GM12891 (cell line): ENCODE data around the gene DUSP7.

ENCODE experiments used
- DNase-seq: peaks from one replicate; pipeline ENCODE4 v3.0.0; 2011; ENCODE audit warnings: low spot score; ENCODE audit not compliant: insufficient read length
- FAIRE-seq: peaks from 2 replicates; lab custom pipeline; 2011; peaks lifted over from hg19 to GRCh38; lab: Jason Lieb, UNC
- PAX5 ChIP-seq: IDR thresholded peaks from 2 replicates; pipeline ENCODE4 v1.6.1; 2011; ENCODE audit warnings: low read length, moderate library complexity, mild to moderate bottlenecking; ENCODE audit not compliant: insufficient read depth, severe bottlenecking
- POLR2A ChIP-seq: IDR thresholded peaks from 2 replicates; pipeline ENCODE4 v1.6.1; 2011; ENCODE audit warnings: low read depth, low read length, control low read depth
- POLR2AphosphoS5 ChIP-seq: IDR thresholded peaks from 2 replicates; pipeline ENCODE4 v1.6.1; 2011; ENCODE audit warnings: low read depth, low read length, control low read depth
- POU2F2 ChIP-seq: IDR thresholded peaks from 2 replicates; pipeline ENCODE4 v1.6.1; 2011; ENCODE audit warnings: low read depth, mild to moderate bottlenecking, control low read depth, low read length, moderate library complexity
- SPI1 ChIP-seq: IDR thresholded peaks from 2 replicates; pipeline ENCODE4 v1.6.1; 2011; ENCODE audit warnings: low read depth, low read length, control low read depth
- TAF1 ChIP-seq: IDR thresholded peaks from 2 replicates; pipeline ENCODE4 v1.6.1; 2011; ENCODE audit warnings: low read depth, low read length, control low read depth

Gene DUSP7

DNA sequence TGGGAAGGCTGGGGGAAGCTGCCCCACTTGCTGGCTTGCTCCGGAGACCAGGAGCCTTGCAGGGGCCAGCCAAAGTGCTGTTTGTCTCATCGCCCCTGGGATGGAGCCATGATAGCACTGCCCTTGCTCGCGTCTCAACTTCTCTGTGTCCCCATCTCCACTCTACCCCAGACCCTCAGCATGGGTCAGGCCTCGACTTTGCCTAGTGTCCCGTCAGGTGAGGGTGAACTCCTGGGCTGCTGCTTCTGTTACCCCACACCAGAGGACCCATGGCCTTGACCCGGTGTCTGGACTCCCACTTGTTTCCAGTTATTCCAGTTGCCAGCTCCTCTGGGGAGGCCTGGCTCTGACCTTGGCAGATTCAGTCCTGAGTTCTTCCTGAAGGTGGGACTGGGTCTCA lies 36.5 kb upstream of the DUSP7 start:
- no peak for DNase-seq
- no peak for TF ChIP-seq POLR2AphosphoS5
- no peak for TF ChIP-seq PAX5
- TF ChIP-seq POLR2A = no peak
- no peak for TF ChIP-seq SPI1
- no peak for TF ChIP-seq POU2F2
- TF ChIP-seq TAF1 = no peak
- no peak for FAIRE-seq

DNA sequence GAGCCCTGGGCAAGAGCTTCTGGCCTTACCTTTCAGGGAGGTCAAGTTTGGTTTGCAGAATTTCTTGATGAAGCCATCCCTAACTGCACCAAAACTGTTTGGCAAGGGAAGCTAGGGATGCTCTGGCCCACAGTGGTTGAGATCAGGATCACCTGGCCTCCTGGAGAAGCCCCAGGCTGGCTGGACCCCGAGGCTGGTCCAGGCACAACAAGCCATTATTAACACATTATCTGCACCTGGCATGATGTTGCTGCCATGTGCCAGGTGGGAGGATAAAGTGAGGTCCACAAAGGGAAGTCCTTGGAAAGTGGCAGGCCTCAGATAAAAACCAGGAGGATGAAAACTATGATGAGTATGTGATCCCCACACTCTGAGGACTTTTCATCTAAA lies 35.9 kb upstream of the DUSP7 start:
- DNase-seq = no peak
- TF ChIP-seq PAX5 (no peak), POLR2AphosphoS5 (no peak), SPI1 (no peak), POU2F2 (no peak), POLR2A (no peak), TAF1 (no peak)
- no peak for FAIRE-seq

DNA sequence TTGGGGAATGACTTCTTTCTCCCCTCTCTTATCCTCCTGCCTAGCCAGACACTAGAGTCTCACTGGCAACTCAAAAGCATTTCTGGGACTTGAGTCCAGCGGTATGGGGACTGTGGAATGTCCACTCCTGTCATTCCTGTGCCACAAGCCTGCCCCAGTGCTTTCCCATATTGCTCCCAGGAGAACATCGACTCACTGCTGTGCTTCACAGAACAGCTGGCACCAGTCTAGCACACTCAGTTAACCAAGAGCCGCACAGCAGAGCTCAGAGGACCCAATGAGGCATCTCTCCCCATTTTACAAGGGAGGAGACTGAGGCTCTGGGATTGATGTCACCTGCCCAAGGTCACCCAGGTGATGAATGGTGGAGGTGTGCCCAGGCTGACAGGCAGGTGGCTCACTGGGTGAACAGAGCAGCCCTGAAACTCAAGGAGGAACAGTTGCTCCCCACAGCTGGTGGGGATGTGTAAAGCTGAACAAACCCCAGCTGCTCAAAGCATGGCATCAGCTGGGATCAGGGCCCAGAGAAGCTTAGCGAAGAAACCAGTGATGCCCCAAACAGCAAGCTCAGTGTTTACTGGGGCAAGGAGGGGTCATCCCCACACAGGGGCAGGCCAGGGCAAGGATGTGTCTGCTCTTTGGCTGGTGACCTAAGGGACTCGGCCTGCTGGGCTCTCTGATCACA lies 35.4 kb upstream of the DUSP7 start:
- no peak for DNase-seq
- TF ChIP-seq PAX5 (no peak), SPI1 (no peak), POLR2A (no peak), TAF1 (no peak), POLR2AphosphoS5 (no peak), POU2F2 (no peak)
- no peak for FAIRE-seq

DNA sequence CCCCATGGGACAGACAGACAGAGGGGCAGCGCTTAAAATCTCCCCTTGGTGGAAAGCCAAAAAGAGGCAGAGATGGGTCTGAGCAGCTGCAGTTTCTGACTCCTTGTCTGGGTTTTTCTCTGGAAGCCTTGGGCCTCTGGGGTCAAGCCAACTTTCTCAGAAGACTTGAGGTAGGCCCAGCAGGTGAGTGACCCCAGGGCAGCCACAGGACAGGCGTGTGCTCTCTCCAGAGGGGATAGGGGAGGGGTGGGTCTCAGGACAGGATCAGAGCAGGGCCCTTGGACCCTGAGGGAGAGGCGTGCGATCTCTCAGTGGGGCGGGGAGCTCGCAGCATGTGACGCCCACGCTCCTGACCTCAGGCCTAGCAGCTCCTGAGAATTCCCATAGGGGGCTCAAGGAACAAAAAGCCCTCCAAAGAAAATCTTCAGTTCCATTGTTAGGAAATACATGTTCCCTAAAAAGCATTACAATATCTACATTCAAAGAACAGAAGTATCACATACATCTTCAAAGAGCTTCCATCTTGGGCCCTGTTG lies 34.6 kb upstream of the DUSP7 start:
- FAIRE-seq (no peak), DNase-seq (no peak)
- TF ChIP-seq TAF1 (no peak), POU2F2 (no peak), POLR2AphosphoS5 (no peak), POLR2A (no peak), SPI1 (no peak), PAX5 (no peak)

DNA sequence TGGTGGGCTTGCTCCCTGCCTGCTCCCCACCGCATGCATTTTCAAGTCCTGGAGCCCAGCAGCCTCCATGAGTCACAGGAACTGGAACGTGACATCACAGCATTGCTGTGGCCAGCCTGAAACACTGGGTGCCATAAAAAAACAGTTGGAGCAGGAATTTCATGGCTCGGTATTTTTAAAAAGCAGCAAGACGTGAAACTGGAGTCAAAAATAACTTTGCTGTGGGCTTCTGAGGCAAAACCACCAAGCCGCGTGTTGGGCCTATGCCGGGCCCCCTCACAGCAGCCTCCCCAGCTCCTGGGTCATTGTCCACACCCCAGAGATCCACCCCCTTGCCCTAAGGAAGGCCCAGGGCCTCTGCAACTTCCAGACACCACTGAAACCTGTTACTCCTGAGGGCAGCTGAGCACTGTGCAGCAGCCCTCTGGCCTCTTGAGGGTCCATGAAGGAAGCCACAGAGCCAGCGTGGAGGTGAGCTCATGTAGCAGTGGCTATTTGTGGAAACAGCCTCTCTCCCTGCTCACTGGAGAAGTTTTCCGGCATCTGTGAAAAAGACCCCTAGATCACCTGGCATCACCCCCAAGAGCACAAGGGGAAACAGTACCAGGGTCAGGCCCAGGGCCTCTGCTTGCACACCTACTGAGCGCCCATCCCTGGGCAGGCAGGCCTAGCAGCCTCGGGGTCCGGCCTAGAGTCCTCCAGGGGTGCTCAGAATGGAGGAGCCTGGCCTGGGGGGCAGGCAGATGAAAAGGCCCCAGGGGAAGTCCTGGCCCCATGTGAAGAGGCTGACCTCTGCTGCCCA lies 34.0 kb upstream of the DUSP7 start:
- no peak for FAIRE-seq
- TF ChIP-seq POLR2A = no peak
- no peak for TF ChIP-seq TAF1
- no peak for DNase-seq

DNA sequence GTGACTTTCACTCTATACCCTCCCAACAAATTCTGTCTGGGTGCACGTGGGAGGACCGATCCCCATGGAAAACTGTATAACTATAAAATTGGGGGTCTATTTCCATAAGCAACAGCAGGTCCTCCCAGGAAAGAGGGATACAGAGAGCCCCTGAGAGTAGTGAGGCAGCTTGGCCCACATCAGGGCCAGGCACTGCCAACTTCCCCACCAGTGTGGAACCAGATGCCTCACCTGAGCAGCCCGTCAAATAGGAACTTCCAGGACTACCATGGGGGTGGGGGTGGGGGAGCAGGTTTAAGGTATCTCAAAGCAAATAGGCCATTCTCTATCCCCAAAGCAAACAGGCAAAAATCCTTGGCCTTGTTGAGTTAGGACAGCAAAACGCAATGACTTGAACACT lies 33.3 kb upstream of the DUSP7 start:
- no peak for DNase-seq
- TF ChIP-seq SPI1 (no peak), TAF1 (no peak), POLR2AphosphoS5 (no peak), POU2F2 (no peak), POLR2A (no peak), PAX5 (no peak)
- FAIRE-seq = no peak

DNA sequence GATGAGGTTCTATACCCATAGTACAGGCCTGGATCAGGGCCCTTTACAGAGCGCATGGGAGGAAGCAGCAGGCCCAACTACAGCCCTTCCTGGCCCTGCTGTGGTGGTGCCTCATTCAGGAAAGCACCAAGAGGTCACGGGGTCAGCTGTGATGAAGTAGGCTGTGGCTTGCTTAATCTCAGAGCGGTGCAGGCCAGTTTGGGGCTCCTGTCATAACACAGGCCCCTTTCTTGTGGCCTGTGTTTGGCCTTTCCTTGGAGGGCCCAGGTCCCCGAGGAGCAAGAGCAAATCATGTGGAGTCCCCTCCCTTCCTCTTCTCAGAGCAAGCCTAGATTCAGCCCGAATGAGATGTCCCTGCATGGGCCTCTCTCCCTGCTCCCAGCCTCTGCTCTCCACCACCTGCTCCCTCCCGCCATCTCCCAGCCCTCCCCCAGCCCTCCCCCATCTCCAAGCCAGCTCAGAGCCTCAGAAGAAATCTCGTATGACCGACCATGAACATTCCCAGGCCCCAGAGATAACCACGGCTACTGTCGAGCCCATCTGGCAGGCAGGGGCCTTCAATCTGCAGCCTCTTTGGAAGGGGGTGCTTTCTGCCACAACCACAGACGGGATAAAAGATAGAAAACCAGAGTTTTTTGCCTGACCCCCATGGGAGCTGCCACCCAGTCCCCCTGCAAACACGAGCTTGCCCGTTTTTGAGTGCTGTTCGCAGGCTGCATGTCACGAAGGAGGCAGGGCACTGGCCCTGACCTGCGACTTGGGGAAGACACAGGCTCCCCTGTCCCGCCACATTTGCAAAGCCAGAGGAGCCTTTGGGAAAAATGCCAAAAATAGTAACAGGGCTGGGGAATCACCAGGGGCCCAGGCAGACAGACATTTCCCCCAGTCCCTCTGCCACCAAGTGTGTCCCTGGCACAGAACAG lies 32.3 kb upstream of the DUSP7 start:
- FAIRE-seq (no peak), DNase-seq (no peak)
- no peak for TF ChIP-seq TAF1
- TF ChIP-seq POLR2A = no peak
- no peak for TF ChIP-seq POU2F2
- no peak for TF ChIP-seq PAX5
- TF ChIP-seq SPI1 = no peak
- no peak for TF ChIP-seq POLR2AphosphoS5

DNA sequence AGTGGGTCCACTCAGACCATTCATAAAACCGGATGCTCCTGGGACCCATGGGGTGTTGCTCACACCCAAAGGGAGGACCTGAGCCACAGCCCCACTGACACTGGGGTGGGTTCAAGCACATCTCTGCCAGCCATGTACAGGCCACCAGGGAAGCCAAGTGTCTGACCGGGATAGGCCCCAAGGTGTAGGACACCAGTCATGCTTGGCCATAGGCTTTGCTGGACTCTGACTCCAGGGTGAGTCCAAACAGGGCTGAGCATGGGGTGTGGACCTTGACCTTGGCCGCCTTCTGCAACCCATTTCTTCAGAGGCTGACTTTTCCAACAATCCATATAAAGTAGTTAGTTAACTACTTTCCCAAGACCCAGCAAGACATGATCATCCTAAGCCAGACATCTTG lies 31.4 kb upstream of the DUSP7 start:
- TF ChIP-seq TAF1 (no peak), POLR2A (no peak), PAX5 (no peak), SPI1 (no peak), POLR2AphosphoS5 (no peak), POU2F2 (no peak)
- DNase-seq (no peak), FAIRE-seq (no peak)

DNA sequence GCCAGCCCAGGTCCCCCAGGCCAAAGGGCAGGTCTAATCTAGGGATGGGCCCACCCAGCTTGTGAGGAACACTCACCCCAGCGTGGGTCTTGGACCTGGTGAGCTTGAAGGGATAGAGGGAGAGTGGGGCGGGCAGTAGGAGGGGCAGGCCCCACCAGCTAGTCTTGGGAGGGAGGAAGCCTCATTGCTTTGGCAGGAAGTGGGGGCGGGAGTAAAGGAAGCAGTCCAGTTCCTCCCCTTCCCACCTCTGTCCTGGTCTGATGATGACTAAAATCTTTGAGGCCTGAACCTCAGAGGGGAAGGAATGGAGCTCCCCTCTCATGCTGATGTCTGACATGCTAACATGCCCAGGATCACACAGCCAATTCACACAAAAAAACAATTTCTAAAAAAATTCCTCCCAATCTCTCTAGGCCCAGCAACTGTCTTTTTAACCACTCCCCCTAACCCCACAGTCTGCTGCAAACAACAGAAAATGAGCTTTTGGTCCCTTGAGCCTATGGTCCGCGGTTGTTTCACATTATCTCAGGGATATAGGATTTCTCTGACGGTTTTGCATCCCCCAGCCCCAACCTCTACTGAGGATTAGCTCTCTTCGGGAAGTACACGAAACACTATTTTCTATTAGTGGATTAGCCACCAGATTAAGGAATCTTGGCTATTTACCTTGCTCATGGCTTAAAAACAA lies 30.7 kb upstream of the DUSP7 start:
- FAIRE-seq (no peak), DNase-seq (no peak)
- TF ChIP-seq POLR2A (no peak), SPI1 (peak; percentile 66), PAX5 (no peak), TAF1 (no peak), POU2F2 (no peak), POLR2AphosphoS5 (no peak)
